ENCODE data around the gene OCLN. TPM values are rescaled to one million over a fixed set of nuclear protein-coding genes. Genes with fewer than 3 reads are reported as not detected.
"Not testable (repeated sequence)": the region's sequence is repeated elsewhere in the genome, so short reads cannot be mapped to it uniquely, and the experiment has no call there.

Gene OCLN, protein sequence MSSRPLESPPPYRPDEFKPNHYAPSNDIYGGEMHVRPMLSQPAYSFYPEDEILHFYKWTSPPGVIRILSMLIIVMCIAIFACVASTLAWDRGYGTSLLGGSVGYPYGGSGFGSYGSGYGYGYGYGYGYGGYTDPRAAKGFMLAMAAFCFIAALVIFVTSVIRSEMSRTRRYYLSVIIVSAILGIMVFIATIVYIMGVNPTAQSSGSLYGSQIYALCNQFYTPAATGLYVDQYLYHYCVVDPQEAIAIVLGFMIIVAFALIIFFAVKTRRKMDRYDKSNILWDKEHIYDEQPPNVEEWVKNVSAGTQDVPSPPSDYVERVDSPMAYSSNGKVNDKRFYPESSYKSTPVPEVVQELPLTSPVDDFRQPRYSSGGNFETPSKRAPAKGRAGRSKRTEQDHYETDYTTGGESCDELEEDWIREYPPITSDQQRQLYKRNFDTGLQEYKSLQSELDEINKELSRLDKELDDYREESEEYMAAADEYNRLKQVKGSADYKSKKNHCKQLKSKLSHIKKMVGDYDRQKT
- 1.3 TPM in 1 of 2 replicates, not detected in the other for total RNA-seq (2014; rRNA removed; shearing (Covaris generic); ENCODE audit: low replicate concordance)

DNA sequence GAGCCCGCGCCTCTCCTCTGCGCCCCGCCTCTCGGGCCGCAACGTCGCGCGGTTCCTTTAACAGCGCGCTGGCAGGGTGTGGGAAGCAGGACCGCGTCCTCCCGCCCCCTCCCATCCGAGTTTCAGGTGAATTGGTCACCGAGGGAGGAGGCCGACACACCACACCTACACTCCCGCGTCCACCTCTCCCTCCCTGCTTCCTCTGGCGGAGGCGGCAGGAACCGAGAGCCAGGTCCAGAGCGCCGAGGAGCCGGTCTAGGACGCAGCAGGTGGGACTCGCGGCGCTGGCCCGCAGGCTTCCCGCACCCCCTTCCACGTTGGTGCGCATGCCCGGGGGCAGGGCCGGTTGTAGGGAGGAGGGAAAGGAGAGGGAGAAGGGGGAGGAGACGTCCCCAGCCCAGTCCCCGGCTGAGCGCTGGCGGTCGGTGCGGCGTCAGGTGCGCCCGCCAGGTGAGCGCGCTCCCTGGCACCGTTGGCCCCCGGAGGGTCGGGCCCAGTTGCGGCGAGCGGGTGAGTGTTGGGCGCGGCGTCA lies at the start of gene OCLN:
OCLN (plus strand) TSS at position 400 of the 532 bp plus-strand sequence. CDS start 11,455 bp downstream, outside the sequence.
- in situ Hi-C loops (cut with HindIII; ENCODE audit: low pct_unique_long_range_greater_than_20kb, low sequenced_read_pairs), result no loop called here

DNA sequence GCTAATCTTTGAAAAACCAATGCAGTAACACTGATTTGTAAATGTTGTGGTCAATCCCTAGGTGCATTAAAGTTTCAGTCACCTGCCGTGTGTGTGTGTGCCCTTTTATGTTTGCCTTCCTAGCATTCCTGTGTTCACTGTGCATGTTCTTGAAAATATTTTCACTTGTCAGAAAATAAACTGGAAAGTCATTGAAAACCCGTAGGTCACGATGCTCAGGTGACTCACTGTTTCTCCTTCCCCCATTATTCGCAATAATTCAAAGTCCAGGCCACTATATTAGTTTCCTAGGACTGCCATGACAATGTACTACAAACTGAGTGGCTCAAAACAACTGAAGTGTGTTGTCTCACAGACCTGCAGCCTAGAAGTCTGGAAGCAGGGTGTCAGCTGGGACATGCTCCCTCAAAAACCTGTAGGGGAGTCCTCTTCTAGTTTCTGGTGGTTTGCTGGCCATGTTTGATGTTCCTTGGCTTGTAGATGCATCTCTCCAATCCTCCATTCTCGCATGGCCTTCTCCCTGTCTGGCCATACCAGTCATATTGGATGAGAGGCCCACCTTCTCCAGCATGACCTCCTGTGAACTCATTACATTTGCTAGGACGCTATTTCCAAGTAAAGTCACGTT lies 48.3 kb upstream of the OCLN start:
- DNase-seq (ENCODE audit: low read depth), result peak; percentile 86
- in situ Hi-C loops (cut with HindIII; ENCODE audit: low pct_unique_long_range_greater_than_20kb, low sequenced_read_pairs), result no loop called here

More for the DNA sequence above, at the start of gene OCLN:
- peak; percentile 69 for DNase-seq (ENCODE audit: low read depth)

DNA sequence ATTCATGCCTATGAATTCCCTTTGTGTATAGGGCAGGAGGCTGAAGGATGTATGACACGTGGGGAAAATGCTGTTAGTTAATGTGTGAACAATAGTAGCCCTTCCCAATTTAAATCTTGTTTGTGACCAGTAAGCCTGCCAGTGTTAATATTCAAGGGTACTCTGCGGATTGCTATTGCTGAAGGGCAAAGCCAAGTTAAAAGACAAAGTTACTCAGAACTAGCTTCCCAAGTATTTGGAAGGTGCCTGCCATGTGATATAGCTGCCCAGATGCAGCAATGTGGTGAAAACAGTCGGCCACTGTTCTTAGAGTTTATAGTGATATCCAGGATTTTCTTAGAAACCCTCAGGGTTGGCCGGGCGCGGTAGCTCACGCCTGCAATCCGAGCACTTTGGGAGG lies 43.1 kb upstream of the OCLN start:
- in situ Hi-C loops (cut with HindIII; ENCODE audit: low pct_unique_long_range_greater_than_20kb, low sequenced_read_pairs), result no loop called here
- no peak for DNase-seq (ENCODE audit: low read depth)

DNA sequence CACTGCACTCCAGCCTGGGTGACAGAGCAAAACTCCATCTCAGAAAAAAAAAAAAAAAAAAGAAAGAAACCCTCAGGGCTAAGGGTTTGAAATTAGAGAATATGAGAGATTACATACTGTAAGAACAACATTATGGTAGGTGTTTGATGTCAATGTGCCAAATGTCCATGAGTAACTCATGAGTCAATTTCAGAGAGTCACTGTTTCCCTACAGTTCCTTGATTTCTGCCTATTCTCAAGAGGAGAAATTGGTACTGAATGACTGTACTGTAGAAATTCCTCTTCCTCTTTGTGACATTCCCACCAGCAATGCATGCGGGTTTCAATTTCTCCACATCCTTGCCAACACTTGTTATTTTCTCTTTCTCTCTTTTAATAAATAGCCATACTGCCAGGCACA lies 42.5 kb upstream of the OCLN start:
- in situ Hi-C loops (cut with HindIII; ENCODE audit: low pct_unique_long_range_greater_than_20kb, low sequenced_read_pairs), result no loop called here

DNA sequence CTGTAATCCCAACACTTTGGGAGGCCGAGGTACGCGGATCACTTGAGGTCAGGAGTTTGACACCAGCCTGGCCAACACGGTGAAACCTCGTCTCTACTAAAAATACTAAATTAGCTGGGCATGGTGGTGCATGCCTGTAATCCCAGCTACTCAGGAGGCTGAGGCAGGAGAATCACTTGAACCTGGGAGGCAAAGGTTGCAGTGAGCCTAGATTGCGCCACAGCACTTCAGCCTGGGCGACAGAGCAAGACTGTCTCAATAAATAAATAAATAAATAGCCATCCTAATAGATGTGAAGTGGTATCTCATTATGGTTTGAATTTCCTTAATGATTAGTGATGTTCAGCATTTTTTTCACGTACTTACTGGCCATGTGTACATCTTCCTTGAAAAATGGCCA lies 42.1 kb upstream of the OCLN start:
- DNase-seq (ENCODE audit: low read depth); in situ Hi-C loops (cut with HindIII; ENCODE audit: low pct_unique_long_range_greater_than_20kb, low sequenced_read_pairs): not testable (repeated sequence)

More for the DNA sequence above, 42.5 kb upstream of the OCLN start:
- peak; percentile 69 for DNase-seq (ENCODE audit: low read depth)

DNA sequence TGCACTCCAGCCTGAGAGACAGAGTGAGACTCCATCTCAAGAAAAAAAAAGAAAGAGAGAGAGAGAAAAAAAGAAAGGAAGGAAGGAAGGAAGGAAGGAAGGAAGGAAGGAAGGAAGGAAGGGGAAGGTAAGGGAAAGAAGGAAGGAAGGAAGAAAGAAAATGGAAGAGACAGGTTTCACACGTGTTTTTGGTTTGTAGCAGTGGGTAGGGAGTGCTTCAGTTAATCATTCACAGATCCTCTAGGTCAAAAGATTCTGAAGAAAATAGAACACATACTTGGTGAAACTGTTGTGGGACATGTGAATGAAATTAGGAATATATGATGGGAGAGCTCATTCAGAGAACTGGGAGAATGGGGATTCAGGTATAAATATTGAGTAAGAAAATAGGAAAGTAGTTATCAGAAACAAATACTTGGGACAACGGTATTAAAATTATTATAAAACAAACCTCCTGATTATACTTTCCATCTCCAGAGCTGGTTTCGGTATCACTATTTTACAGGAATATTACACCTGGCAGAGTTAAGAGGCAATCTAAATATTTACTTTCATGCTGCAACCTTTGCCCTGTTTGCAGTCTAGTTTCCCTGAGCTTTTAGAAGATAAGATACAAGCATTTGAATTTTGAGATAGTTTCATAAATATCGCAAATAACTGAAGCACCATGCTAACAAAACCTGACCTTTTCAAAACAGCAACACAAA lies 40.5 kb upstream of the OCLN start:
- DNase-seq (ENCODE audit: low read depth), result no peak
- in situ Hi-C loops (cut with HindIII; ENCODE audit: low pct_unique_long_range_greater_than_20kb, low sequenced_read_pairs), result no loop called here

DNA sequence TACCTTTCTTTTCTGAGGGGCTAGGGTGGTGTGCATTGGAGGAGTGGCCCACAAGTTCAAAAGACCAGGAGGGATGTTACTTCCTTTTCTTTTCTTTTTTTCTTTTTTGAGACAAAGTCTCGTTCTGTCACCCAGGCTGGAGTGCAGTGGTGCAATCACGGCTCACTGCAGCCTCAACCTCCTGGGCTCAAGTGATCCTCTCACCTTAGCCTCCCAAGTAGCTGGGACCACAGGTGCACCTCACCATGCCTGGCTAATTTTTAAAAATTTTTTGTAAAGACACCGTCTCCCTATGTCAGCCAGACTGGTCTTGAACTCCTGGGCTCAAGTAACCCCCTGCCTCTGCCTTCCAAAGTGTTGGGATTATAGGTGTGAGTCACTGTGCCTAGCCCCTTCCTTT lies 39.1 kb upstream of the OCLN start:
- in situ Hi-C loops (cut with HindIII; ENCODE audit: low pct_unique_long_range_greater_than_20kb, low sequenced_read_pairs); DNase-seq (ENCODE audit: low read depth): not testable (repeated sequence)

DNA sequence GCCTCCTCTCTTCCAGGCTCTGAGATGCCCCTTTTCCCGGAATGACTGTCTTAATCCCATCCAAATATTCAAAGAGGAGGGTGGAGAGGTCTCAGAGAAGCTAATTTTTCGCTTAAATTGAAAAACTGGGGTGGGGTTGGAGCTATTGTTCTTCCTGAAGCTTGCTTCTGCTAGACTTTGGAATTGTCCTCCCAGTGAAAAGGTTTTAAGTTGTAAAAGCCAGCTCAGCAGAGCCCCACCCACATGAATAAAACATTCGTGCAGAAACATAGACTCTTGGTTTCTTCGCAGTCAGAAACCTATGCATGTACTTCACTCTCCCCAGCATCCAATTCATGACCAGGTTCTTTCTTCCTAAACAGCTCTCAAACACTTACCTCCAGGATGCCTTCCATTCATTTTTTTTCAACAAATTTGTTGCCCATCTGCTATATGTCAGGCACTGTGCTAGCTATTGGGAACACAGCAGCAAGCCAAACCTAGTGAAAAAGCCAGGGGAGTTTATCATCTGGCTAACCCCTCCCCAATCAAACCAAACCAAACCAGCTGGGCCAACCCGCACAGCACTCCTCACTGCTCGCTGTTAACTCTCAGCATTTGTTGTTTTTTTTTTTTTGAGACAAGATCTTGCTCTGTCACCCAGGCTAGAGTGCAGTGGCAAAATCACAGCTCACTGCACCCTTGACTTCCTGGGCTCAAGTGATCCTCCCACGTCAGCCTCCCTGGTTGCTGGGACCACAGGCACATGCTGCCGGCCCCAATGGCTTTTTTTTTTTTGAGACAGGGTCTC lies 37.9 kb upstream of the OCLN start:
- in situ Hi-C loops (cut with HindIII; ENCODE audit: low pct_unique_long_range_greater_than_20kb, low sequenced_read_pairs), result no loop called here
- DNase-seq (ENCODE audit: low read depth), result no peak

DNA sequence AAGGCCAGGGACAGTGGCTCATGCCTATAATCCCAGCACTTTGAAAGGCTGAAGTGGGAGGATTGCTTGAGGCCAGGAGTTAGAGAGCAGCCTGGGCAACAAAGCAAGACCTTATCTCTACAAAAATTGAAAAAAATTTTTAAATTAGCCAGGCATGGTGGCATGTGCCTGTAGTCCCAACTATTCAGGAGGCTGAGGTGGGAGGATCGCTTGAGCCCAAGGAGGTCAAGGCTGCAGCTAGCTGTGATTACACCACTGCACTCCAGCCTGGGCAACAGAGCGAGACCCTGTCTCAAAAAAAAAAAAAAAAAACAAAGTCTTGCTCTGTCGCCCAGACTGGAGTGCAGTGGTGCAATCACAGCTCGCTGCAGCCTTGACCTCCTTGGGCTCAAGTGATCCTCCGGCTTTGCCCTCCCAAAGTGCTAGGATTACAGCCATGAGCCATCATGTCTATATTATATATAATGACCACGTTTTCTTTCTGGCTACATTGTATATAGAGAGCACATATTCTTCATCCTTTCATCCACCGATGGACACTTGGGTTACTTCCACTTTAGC lies 37.1 kb upstream of the OCLN start:
- in situ Hi-C loops (cut with HindIII; ENCODE audit: low pct_unique_long_range_greater_than_20kb, low sequenced_read_pairs); DNase-seq (ENCODE audit: low read depth): not testable (repeated sequence)

DNA sequence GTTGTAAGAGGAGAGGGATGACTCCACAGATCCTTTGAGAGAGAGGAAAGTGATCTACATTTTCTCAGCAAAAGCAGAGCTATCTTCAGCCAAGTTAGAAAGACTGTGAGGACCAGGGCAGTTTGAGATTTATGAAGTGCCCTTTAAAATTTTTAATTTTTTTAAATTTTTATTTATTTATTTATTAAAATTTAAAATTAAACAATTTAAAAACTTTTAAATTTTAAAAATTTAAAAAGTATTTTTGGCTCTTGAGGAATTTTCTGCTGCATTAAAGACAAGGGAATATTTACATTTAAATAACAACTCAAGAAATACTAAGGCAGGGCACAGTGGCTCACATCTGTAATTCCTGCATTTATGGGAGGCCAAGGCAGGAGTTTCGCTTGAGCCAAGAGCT lies 30.4 kb upstream of the OCLN start:
- in situ Hi-C loops (cut with HindIII; ENCODE audit: low pct_unique_long_range_greater_than_20kb, low sequenced_read_pairs), result no loop called here
- no peak for DNase-seq (ENCODE audit: low read depth)

DNA sequence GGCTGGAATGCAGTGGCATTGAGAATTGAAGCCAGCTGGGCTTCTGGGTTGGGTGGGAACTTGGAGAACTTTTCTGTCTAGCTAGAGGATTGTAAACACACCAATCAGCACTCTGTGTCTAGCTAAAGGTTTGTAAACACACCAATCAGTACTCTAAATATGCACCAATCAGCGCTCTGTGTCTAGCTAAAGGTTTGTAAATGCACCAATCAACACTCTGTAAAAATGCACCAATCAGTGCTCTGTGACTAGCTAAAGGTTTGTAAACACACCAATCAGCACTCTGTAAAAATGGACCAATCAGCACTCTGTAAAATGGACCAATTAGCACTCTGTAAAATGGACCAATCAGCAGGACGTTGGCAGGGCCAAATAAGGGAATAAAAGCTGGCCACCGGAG lies 26.2 kb upstream of the OCLN start:
- in situ Hi-C loops (cut with HindIII; ENCODE audit: low pct_unique_long_range_greater_than_20kb, low sequenced_read_pairs), result not testable (repeated sequence)

DNA sequence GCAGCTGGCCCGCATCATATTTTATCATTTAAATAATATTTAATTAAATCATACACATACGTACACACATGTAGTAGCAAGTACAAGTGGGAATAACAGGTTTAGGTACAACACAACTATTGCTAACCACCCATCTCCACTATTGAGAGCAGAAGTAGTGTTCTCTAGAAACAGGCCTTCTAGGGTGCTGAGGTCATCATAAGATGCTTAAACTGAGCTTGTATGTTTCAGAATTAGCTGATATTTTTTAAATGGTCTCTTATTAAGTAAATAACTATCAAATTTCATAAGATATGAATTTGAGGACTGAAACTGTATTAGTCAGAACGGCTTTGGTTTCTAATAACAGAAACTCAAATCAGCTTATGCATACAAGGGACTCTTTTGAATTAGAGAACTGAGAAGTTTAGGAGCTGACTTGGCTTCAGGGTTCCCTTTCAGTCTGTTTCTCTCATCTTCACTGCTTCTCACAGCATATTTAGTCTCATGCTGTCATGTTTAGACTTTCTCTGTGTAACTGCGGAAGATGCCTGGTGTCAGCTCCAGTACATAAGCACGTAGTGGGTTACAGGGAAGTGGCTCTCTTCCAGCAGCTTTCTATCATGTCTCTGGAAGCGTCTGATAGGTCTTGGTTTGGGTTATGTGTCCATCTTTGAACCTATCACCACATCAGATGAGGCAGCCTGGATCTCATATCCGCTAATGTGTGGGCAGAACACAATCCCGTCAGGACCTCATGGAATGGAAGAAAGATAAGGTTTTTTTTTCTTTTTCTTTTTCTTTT lies 25.0 kb upstream of the OCLN start:
- in situ Hi-C loops (cut with HindIII; ENCODE audit: low pct_unique_long_range_greater_than_20kb, low sequenced_read_pairs), result no loop called here
- no peak for DNase-seq (ENCODE audit: low read depth)

More for the DNA sequence above, 26.2 kb upstream of the OCLN start:
- not testable (repeated sequence) for DNase-seq (ENCODE audit: low read depth)

DNA sequence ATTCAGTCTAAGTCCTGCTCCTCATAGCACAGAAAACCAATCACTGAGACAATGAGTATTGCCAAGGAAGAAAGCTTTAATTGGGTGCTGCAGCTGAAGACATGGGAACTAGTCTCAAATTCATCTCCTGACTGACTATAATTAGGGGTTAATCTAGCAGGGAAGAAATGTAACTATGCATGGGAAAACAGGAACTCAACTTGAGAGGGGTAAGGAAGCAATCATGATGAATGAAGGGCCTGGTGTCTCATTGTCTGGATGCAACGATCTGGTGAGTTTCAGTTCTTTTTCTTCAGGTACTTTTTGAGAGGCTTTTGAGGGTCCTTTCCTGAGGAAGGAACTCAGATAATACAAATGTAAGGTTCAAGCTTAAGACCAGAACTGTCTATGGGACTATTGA lies 24.0 kb upstream of the OCLN start:
- in situ Hi-C loops (cut with HindIII; ENCODE audit: low pct_unique_long_range_greater_than_20kb, low sequenced_read_pairs), result no loop called here
- DNase-seq (ENCODE audit: low read depth), result no peak

DNA sequence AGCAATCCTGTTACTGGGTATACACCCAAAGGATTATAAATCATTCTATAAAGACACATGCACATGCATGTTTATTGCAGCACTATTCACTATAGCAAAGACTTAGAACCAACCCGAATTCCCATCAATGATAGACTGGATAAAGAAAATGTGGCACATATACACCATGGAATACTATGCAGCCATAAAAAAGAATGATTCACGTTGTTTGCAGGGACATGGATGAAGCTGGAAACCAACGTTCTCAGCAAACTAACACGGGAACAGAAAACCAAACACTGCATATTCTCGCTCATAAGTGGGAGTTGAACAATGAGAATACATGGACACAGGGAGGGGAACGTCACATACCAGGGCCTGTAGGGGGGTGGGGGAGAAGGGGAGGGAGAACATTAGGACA lies 21.1 kb upstream of the OCLN start:
- DNase-seq (ENCODE audit: low read depth); in situ Hi-C loops (cut with HindIII; ENCODE audit: low pct_unique_long_range_greater_than_20kb, low sequenced_read_pairs): not testable (repeated sequence)

DNA sequence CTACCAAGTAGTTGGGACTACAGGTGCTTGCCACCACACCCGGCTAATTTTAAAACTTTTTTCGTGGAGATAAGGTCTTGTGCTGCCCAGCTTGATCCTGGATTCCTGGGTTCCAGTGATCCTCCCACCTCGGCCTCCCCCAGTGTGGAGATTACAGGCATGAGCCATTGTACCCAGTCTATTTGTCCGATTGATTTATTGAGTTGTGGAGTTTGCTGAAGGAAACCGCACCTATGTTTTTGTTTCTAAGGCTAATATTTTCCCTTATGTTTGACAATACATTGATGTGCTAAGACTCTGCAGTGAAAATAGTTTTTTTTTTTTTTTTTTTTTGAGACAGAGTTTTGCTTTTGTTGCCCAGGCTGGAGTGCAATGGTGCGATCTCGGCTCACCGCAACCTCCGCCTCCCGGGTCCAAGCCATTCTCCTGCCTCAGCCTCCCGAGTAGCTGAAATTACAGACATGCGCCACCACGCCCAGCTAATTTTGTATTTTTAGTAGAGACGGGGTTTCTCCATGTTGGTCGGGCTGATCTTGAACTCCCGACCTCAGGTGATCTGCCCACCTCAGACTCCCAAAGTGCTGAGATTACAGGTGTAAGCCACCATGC lies 20.0 kb upstream of the OCLN start:
- in situ Hi-C loops (cut with HindIII; ENCODE audit: low pct_unique_long_range_greater_than_20kb, low sequenced_read_pairs); DNase-seq (ENCODE audit: low read depth): not testable (repeated sequence)

DNA sequence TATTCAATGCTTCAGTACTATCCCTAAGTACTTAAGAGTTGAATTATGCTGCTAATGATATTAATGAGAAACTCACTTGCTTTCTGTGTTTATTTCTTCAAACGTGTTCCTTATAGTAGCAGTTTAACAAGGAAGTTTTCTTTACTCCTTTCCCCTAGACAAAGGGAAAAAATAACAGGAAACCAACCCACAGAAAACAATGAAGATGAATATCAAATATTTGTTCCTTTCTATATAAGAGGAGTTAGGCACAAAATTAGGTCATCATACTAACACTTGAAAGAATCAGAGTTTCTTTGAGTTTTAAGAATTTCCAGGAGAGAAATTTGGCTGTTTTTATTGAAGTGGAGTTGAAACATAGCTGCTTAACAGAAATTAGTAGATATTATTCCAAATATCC lies 15.4 kb upstream of the OCLN start:
- in situ Hi-C loops (cut with HindIII; ENCODE audit: low pct_unique_long_range_greater_than_20kb, low sequenced_read_pairs), result no loop called here
- DNase-seq (ENCODE audit: low read depth), result no peak

All from Caki2 (cell line).